ENCODE data around the gene CDA. TPM values are rescaled to one million over a fixed set of nuclear protein-coding genes. Genes with fewer than 3 reads are reported as not detected.
A peak's percentile ranks its signal among the peaks of the same experiment; 100 is the strongest.

Gene CDA
- total RNA-seq, 1 donor from 2014 or later: 0.79 TPM

GRCh38 chr1:20634594-20635084 lies 45.7 kb downstream of the CDA start:
- peak; percentile 52 for DNase-seq (ENCODE audit: low read depth)
- H3K4me3 ChIP-seq (ENCODE audit: low read depth, low read length): peak overlapping the region; percentile 59
- no peak for TF ChIP-seq CTCF (IDR thresholded peaks at IDR 0.05; ENCODE audit: insufficient read depth, low read length, severe bottlenecking)
- peaks cover 6% of the 10 kb centered on the region for H3K36me3 ChIP-seq (ENCODE audit: control insufficient read depth, insufficient read depth, low read length)
- FAIRE-seq: peak; percentile 7
- H3K27me3 ChIP-seq (ENCODE audit: control insufficient read depth, insufficient read depth, low read length): no peaks in the 10 kb centered on the region

GRCh38 chr1:20636785-20637347 lies 48.0 kb downstream of the CDA start:
- peaks cover 7% of the 10 kb centered on the region for H3K36me3 ChIP-seq (ENCODE audit: control insufficient read depth, insufficient read depth, low read length)
- no peak for FAIRE-seq

GRCh38 chr1:20640183-20640597 lies 51.3 kb downstream of the CDA start:
- FAIRE-seq (peak; percentile 32), DNase-seq (ENCODE audit: low read depth) (peak; percentile 51)
- peak; percentile 74 for TF ChIP-seq CTCF (IDR thresholded peaks at IDR 0.05; ENCODE audit: insufficient read depth, low read length, severe bottlenecking)
- H3K4me3 ChIP-seq (ENCODE audit: low read depth, low read length): no peak overlapping the region
- no peaks in the 10 kb centered on the region for H3K27me3 ChIP-seq (ENCODE audit: control insufficient read depth, insufficient read depth, low read length)
- H3K36me3 ChIP-seq (ENCODE audit: control insufficient read depth, insufficient read depth, low read length): peaks cover 14% of the 10 kb centered on the region

More at GRCh38 chr1:20636785-20637347, 48.0 kb downstream of the CDA start:
- no peak for TF ChIP-seq CTCF (IDR thresholded peaks at IDR 0.05; ENCODE audit: insufficient read depth, low read length, severe bottlenecking)
- Histone ChIP-seq H3K4me3 (ENCODE audit: low read depth, low read length) (no peak overlapping the region), H3K27me3 (ENCODE audit: control insufficient read depth, insufficient read depth, low read length) (no peaks in the 10 kb centered on the region)
- DNase-seq (ENCODE audit: low read depth): no peak

- DNase-seq (ENCODE audit: low read depth) (no peak), FAIRE-seq (no peak)
- peaks cover 16% of the 10 kb centered on the region for H3K36me3 ChIP-seq (ENCODE audit: control insufficient read depth, insufficient read depth, low read length)
- no peak for TF ChIP-seq CTCF (IDR thresholded peaks at IDR 0.05; ENCODE audit: insufficient read depth, low read length, severe bottlenecking)
- no peaks in the 10 kb centered on the region for H3K27me3 ChIP-seq (ENCODE audit: control insufficient read depth, insufficient read depth, low read length)
- H3K4me3 ChIP-seq (ENCODE audit: low read depth, low read length): no peak overlapping the region
Observed at GRCh38 chr1:20641975-20642374, 53.1 kb downstream of the CDA start.

- DNase-seq (ENCODE audit: low read depth) (no peak), FAIRE-seq (no peak)
- Histone ChIP-seq H3K4me3 (ENCODE audit: low read depth, low read length) (no peak overlapping the region), H3K27me3 (ENCODE audit: control insufficient read depth, insufficient read depth, low read length) (no peaks in the 10 kb centered on the region), H3K36me3 (ENCODE audit: control insufficient read depth, insufficient read depth, low read length) (peaks cover 13% of the 10 kb centered on the region)
- no peak for TF ChIP-seq CTCF (IDR thresholded peaks at IDR 0.05; ENCODE audit: insufficient read depth, low read length, severe bottlenecking)
Observed at GRCh38 chr1:20643080-20643479, 54.2 kb downstream of the CDA start.

- H3K36me3 ChIP-seq (ENCODE audit: control insufficient read depth, insufficient read depth, low read length): peaks cover 18% of the 10 kb centered on the region
- no peak for DNase-seq (ENCODE audit: low read depth)
- no peaks in the 10 kb centered on the region for H3K27me3 ChIP-seq (ENCODE audit: control insufficient read depth, insufficient read depth, low read length)
- FAIRE-seq: no peak
- no peak overlapping the region for H3K4me3 ChIP-seq (ENCODE audit: low read depth, low read length)
- TF ChIP-seq CTCF (IDR thresholded peaks at IDR 0.05; ENCODE audit: insufficient read depth, low read length, severe bottlenecking): no peak
Observed at GRCh38 chr1:20644416-20644815, 55.5 kb downstream of the CDA start.

Measured in bronchial epithelial cell (primary cell).